ENCODE results near the gene WIPF3.

The WIPF3 gene

DNA sequence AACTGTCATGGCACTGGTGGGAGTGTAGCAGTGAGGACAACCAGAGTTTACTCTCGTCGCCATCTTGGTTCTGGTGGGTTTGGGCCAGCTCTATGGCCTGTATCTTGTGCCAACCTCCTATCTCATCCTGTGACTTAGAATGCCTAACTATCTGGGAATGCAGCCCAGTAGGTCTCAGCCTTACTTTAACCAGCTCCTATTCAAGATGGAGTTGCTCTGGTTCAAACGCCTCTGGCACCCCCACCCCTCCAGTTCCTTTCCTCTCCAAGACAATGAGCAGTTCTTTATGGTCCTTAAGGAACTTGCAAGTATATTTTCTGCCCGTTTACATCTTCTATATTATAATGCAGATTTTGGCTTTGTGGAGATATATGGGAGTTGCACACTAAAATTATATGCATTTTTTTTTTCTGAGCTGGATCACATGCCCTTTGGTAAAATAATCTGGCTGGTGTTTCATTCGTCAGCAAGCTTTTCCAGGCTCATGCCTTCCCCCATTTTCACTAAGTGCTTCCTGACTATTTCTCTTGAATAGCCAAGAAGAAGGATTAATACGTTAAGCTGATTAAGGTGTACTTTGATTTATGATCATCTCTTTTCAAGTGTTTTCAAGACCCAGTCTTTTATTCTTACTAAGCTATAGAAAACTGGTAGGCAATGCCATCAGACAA lies 11.2 kb upstream of the WIPF3 start:
- no peak overlapping the region for H3K4me3 ChIP-seq (ENCODE audit: low read depth, low read length)
- no peaks in the 10 kb centered on the region for H3K27me3 ChIP-seq (ENCODE audit: control insufficient read depth, insufficient read depth, low read length)
- no peaks in the 10 kb centered on the region for H3K36me3 ChIP-seq (ENCODE audit: control insufficient read depth, insufficient read depth, low read length)
- no peaks in the 10 kb centered on the region for H3K9me3 ChIP-seq (ENCODE audit: control insufficient read depth, insufficient read depth, low read length)
- H3K9ac ChIP-seq (ENCODE audit: low read depth, low read length): no peak overlapping the region
- peaks cover 18% of the 10 kb centered on the region for H3K4me1 ChIP-seq (ENCODE audit: control insufficient read depth, insufficient read depth, low read length)
- H3K27ac ChIP-seq (ENCODE audit: low read depth, low read length): no peak overlapping the region

- H3K4me3 ChIP-seq (ENCODE audit: low read depth, low read length): no peak overlapping the region
- H3K27ac ChIP-seq (ENCODE audit: low read depth, low read length): no peak overlapping the region
- H3K9ac ChIP-seq (ENCODE audit: low read depth, low read length): no peak overlapping the region
- peaks cover 18% of the 10 kb centered on the region for H3K4me1 ChIP-seq (ENCODE audit: control insufficient read depth, insufficient read depth, low read length)
- H3K36me3 ChIP-seq (ENCODE audit: control insufficient read depth, insufficient read depth, low read length): no peaks in the 10 kb centered on the region
- no peaks in the 10 kb centered on the region for H3K27me3 ChIP-seq (ENCODE audit: control insufficient read depth, insufficient read depth, low read length)
- no peaks in the 10 kb centered on the region for H3K9me3 ChIP-seq (ENCODE audit: control insufficient read depth, insufficient read depth, low read length)
These were observed 10.4 kb upstream of the WIPF3 start for GRCh38 chr7:29795696-29796580.

- no peaks in the 10 kb centered on the region for H3K9me3 ChIP-seq (ENCODE audit: control insufficient read depth, insufficient read depth, low read length)
- H3K4me3 ChIP-seq (ENCODE audit: low read depth, low read length): no peak overlapping the region
- no peak overlapping the region for H3K9ac ChIP-seq (ENCODE audit: low read depth, low read length)
- no peak overlapping the region for H3K27ac ChIP-seq (ENCODE audit: low read depth, low read length)
- H3K27me3 ChIP-seq (ENCODE audit: control insufficient read depth, insufficient read depth, low read length): no peaks in the 10 kb centered on the region
- H3K36me3 ChIP-seq (ENCODE audit: control insufficient read depth, insufficient read depth, low read length): no peaks in the 10 kb centered on the region
- peaks cover 18% of the 10 kb centered on the region for H3K4me1 ChIP-seq (ENCODE audit: control insufficient read depth, insufficient read depth, low read length)
These were observed 9.0 kb upstream of the WIPF3 start for GRCh38 chr7:29797112-29797944.

DNA sequence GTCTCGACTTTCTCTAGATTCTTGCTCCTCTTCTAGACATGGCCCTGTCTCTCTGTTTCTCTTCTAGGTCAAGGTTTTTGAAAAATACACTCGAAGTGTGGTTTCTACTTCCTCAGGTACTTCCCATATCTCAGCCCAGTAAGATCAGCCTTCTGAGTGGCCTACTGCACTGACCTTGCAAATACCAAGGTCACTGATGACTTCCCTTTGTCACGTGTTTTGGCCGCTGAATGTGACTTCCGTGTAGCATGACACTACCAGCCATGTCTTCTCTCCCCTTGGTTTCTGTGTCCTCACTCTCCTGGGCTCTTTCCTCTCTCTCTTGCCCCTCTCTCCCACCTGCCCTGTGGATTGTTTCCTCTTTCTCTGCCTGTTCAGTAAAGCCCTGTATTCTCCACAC lies 7.9 kb upstream of the WIPF3 start:
- H3K9ac ChIP-seq (ENCODE audit: low read depth, low read length): no peak overlapping the region
- no peak overlapping the region for H3K27ac ChIP-seq (ENCODE audit: low read depth, low read length)
- no peaks in the 10 kb centered on the region for H3K9me3 ChIP-seq (ENCODE audit: control insufficient read depth, insufficient read depth, low read length)
- H3K27me3 ChIP-seq (ENCODE audit: control insufficient read depth, insufficient read depth, low read length): no peaks in the 10 kb centered on the region
- H3K4me3 ChIP-seq (ENCODE audit: low read depth, low read length): no peak overlapping the region
- H3K36me3 ChIP-seq (ENCODE audit: control insufficient read depth, insufficient read depth, low read length): no peaks in the 10 kb centered on the region
- H3K4me1 ChIP-seq (ENCODE audit: control insufficient read depth, insufficient read depth, low read length): peaks cover 11% of the 10 kb centered on the region

DNA sequence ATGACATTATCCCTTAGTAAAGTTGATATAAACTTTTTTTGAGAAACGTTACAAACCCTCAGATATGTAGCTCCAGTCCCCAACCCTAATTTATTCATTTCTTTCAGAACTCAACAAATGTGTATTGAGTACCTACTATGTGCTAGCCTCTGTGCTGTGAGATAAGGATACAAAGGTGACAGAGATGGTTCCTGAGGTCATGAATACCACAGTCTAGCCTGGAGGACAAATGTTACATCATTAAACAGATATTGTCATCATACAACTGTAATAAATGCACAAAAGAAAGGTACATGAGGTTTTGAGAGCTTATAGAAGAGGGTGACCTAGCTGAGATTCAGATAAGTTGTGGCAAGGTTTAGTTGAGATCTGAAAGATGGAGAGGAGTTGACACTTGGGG lies 4.4 kb upstream of the WIPF3 start:
- no peak overlapping the region for H3K4me3 ChIP-seq (ENCODE audit: low read depth, low read length)
- H3K27ac ChIP-seq (ENCODE audit: low read depth, low read length): no peak overlapping the region
- H3K36me3 ChIP-seq (ENCODE audit: control insufficient read depth, insufficient read depth, low read length): no peaks in the 10 kb centered on the region
- H3K4me1 ChIP-seq (ENCODE audit: control insufficient read depth, insufficient read depth, low read length): peaks cover 4% of the 10 kb centered on the region; the same call in 1 of the 2 replicates
- H3K27me3 ChIP-seq (ENCODE audit: control insufficient read depth, insufficient read depth, low read length): peaks cover 23% of the 10 kb centered on the region
- H3K9me3 ChIP-seq (ENCODE audit: control insufficient read depth, insufficient read depth, low read length): no peaks in the 10 kb centered on the region
- H3K9ac ChIP-seq (ENCODE audit: low read depth, low read length): no peak overlapping the region

DNA sequence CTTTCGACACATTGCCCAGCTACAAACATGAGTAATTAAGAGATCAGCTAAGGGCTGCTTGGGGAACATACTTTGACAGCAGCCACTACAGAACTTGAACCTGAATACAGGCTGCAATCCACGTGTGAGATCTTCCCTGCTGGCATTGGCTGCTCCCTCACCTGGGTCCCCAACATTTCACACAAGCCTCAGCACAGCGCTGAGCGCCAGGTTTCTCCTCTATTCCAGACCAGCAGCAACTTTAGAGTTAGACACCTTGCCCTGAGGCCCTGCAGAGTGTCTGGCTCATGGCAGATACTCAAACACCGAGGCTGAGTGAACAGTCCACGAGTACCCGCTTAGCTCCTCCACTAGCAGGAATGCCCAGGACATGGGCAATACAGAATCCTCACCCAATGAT lies 1.3 kb upstream of the WIPF3 start:
- H3K27me3 ChIP-seq (ENCODE audit: control insufficient read depth, insufficient read depth, low read length): peaks cover 36% of the 10 kb centered on the region
- H3K9ac ChIP-seq (ENCODE audit: low read depth, low read length): no peak overlapping the region
- H3K36me3 ChIP-seq (ENCODE audit: control insufficient read depth, insufficient read depth, low read length): no peaks in the 10 kb centered on the region
- H3K9me3 ChIP-seq (ENCODE audit: control insufficient read depth, insufficient read depth, low read length): no peaks in the 10 kb centered on the region
- H3K4me1 ChIP-seq (ENCODE audit: control insufficient read depth, insufficient read depth, low read length): peaks cover 9% of the 10 kb centered on the region
- no peak overlapping the region for H3K4me3 ChIP-seq (ENCODE audit: low read depth, low read length)
- H3K27ac ChIP-seq (ENCODE audit: low read depth, low read length): no peak overlapping the region

- Histone ChIP-seq H3K4me3 (ENCODE audit: low read depth, low read length) (peak overlapping the region; percentile 75), H3K9ac (ENCODE audit: low read depth, low read length) (0 out of 2 replicates have a peak overlapping the region, but pooled peaks have one; percentile 40), H3K4me1 (ENCODE audit: control insufficient read depth, insufficient read depth, low read length) (peaks cover 9% of the 10 kb centered on the region), H3K9me3 (ENCODE audit: control insufficient read depth, insufficient read depth, low read length) (no peaks in the 10 kb centered on the region), H3K27ac (ENCODE audit: low read depth, low read length) (no peak overlapping the region), H3K36me3 (ENCODE audit: control insufficient read depth, insufficient read depth, low read length) (no peaks in the 10 kb centered on the region), H3K27me3 (ENCODE audit: control insufficient read depth, insufficient read depth, low read length) (peaks cover 36% of the 10 kb centered on the region)
These were observed 461 bp upstream of the WIPF3 start for GRCh38 chr7:29805886-29806207.

- Histone ChIP-seq H3K27ac (ENCODE audit: low read depth, low read length) (no peak overlapping the region), H3K9me3 (ENCODE audit: control insufficient read depth, insufficient read depth, low read length) (no peaks in the 10 kb centered on the region), H3K9ac (ENCODE audit: low read depth, low read length) (no peak overlapping the region), H3K4me1 (ENCODE audit: control insufficient read depth, insufficient read depth, low read length) (peaks cover 9% of the 10 kb centered on the region), H3K4me3 (ENCODE audit: low read depth, low read length) (peak overlapping the region; percentile 75), H3K27me3 (ENCODE audit: control insufficient read depth, insufficient read depth, low read length) (peaks cover 36% of the 10 kb centered on the region), H3K36me3 (ENCODE audit: control insufficient read depth, insufficient read depth, low read length) (no peaks in the 10 kb centered on the region)
These were observed 910 bp downstream of the WIPF3 start for GRCh38 chr7:29806995-29807841.

DNA sequence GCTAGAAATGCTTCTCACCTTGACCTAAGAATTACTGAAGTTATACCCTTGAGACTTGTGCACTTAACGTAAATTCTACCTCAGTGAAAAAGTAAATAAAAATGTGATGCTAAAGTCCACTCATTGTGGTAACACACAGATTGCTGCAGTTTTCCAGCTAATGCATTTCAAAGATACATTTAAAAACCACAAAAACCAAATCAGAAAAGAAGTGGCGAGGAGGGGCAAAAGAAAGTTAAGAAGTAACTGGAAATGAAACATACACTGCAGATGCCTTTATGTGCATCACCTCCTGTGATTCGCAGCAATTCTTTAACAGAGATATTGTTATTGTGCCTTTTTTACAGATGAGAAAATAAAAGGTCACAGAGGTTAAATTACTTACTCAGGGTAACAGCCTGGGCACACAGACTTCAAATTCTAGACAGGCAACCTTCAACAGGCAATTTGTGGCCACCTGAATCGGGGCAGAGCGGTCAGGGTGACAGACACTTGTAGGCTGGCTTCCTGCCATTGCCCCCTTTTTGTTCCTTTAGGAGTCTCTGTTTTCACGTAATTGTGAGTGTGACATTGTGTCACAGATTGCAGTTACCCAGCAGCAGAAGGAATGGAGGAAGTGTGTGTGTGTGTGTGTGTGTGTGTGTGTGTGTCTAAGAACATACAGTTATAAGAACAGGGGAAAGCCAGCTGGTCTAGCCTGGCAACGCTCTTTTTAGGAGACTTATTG lies 1.9 kb downstream of the WIPF3 start:
- H3K4me1 ChIP-seq (ENCODE audit: control insufficient read depth, insufficient read depth, low read length): peaks cover 9% of the 10 kb centered on the region
- H3K27ac ChIP-seq (ENCODE audit: low read depth, low read length): no peak overlapping the region
- no peaks in the 10 kb centered on the region for H3K9me3 ChIP-seq (ENCODE audit: control insufficient read depth, insufficient read depth, low read length)
- H3K4me3 ChIP-seq (ENCODE audit: low read depth, low read length): no peak overlapping the region; the same call in 1 of the 2 replicates
- H3K9ac ChIP-seq (ENCODE audit: low read depth, low read length): no peak overlapping the region
- no peaks in the 10 kb centered on the region for H3K36me3 ChIP-seq (ENCODE audit: control insufficient read depth, insufficient read depth, low read length)
- peaks cover 36% of the 10 kb centered on the region for H3K27me3 ChIP-seq (ENCODE audit: control insufficient read depth, insufficient read depth, low read length)

Data from HUES48 (cell line).